HFFc6 (cell line): Measurements from ENCODE around the gene PTGDS. TPM values are rescaled to one million over a fixed set of nuclear protein-coding genes. Genes with fewer than 3 reads are reported as not detected.

Experiments used
- DNase-seq: peaks from one replicate; pipeline ENCODE4 v3.0.0-alpha.2; 2018
- H3K27ac Mint-ChIP-seq: 2 replicates; pipeline ENCODE4 v1.8.0; 2020; ENCODE audit warnings: mild to moderate bottlenecking, mixed read lengths
- H3K27me3 Mint-ChIP-seq: 2 replicates; pipeline ENCODE4 v1.8.0; 2021; ENCODE audit warnings: mild to moderate bottlenecking, moderate library complexity, mixed read lengths; ENCODE audit not compliant: insufficient read depth
- H3K36me3 Mint-ChIP-seq: 2 replicates; pipeline ENCODE4 v1.8.0; 2021; ENCODE audit warnings: low read depth, mixed read lengths
- H3K4me1 Mint-ChIP-seq: 2 replicates; pipeline ENCODE4 v1.8.0; 2020; ENCODE audit warnings: low read depth, mixed read lengths
- H3K4me3 Mint-ChIP-seq: 2 replicates; pipeline ENCODE4 v1.8.0; 2020; ENCODE audit warnings: mild to moderate bottlenecking, moderate library complexity, mixed read lengths
- H3K9me3 Mint-ChIP-seq: 2 replicates; pipeline ENCODE4 v1.8.0; 2020; ENCODE audit warnings: mild to moderate bottlenecking, mixed read lengths
- total RNA-seq, 6 experiments: library from RNA; stranded (reverse); fragmentation: NEBNext Ultra II Directional; extraction: Animal tissue kit (Norgen Biotek cat#: 25700); gene quantifications; 2 replicates in 1 of 6; 3 replicates in 5 of 6; pipeline ENCODE4 v1.2.3, GENCODE V29; 2021
- TF ChIP-seq, protein P1 (sequence below): fragments of 200-600 bp; sonication (generic); IDR thresholded peaks from 2 replicates; pipeline ENCODE4 v1.5.0; 2021; ENCODE audit warnings: antibody characterized with exemption, mild to moderate bottlenecking

The PTGDS gene
- total RNA-seq, 6 experiments from 2014 or later = not detected

DNA sequence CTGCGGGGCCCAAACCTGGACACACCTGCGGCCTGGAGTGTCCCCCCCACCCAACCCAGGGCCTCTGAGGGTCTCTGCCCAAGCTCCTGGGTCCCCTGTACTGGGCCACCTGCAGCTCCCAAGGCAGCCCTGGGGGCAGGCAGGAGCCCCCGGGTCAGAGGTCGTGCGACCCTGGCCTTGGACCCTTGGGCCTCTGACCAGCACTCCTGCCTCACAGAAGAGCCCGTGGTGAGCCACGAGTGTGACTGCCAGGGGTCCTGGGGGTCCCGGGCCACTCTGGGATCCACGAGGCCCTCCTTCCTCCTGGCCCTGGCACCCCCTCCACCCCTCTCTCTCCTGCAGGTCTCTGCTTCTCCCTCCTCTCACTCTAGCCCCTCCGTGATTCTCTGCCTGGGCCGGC lies 5.0 kb upstream of the PTGDS start:
- Mint-ChIP-seq H3K9me3 (no peaks in the 10 kb centered on the region), H3K27me3 (peaks cover 7% of the 10 kb centered on the region), H3K4me1 (no peaks in the 10 kb centered on the region), H3K27ac (no peak overlapping the region), H3K36me3 (no peaks in the 10 kb centered on the region), H3K4me3 (no peak overlapping the region)
- DNase-seq = no peak
- TF ChIP-seq, protein P1, sequence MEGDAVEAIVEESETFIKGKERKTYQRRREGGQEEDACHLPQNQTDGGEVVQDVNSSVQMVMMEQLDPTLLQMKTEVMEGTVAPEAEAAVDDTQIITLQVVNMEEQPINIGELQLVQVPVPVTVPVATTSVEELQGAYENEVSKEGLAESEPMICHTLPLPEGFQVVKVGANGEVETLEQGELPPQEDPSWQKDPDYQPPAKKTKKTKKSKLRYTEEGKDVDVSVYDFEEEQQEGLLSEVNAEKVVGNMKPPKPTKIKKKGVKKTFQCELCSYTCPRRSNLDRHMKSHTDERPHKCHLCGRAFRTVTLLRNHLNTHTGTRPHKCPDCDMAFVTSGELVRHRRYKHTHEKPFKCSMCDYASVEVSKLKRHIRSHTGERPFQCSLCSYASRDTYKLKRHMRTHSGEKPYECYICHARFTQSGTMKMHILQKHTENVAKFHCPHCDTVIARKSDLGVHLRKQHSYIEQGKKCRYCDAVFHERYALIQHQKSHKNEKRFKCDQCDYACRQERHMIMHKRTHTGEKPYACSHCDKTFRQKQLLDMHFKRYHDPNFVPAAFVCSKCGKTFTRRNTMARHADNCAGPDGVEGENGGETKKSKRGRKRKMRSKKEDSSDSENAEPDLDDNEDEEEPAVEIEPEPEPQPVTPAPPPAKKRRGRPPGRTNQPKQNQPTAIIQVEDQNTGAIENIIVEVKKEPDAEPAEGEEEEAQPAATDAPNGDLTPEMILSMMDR = no peak

DNA sequence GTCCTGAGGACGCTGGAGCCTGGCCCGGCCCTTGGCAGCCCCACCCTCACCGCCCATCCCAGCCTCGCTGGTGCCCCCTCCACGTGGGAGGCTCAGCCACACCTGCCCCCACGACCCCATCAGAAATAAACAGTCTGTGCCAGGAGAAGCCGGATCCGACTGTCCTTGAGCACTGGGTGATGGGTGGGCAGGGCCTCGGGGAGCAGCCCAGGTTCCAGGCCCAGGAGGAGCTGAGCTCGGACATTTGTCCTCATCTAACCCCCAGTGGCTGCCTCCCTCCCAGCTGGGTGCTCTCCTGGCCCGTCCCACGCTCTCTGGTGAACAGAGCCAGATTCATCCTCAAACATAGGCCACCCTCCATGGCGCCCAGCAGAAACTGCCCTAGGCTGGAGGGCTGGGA lies 4.6 kb upstream of the PTGDS start:
- Mint-ChIP-seq H3K27ac (no peak overlapping the region), H3K4me3 (no peak overlapping the region), H3K27me3 (peaks cover 7% of the 10 kb centered on the region), H3K9me3 (no peaks in the 10 kb centered on the region), H3K36me3 (no peaks in the 10 kb centered on the region), H3K4me1 (no peaks in the 10 kb centered on the region)
- TF ChIP-seq, protein P1 = no peak
- no peak for DNase-seq

DNA sequence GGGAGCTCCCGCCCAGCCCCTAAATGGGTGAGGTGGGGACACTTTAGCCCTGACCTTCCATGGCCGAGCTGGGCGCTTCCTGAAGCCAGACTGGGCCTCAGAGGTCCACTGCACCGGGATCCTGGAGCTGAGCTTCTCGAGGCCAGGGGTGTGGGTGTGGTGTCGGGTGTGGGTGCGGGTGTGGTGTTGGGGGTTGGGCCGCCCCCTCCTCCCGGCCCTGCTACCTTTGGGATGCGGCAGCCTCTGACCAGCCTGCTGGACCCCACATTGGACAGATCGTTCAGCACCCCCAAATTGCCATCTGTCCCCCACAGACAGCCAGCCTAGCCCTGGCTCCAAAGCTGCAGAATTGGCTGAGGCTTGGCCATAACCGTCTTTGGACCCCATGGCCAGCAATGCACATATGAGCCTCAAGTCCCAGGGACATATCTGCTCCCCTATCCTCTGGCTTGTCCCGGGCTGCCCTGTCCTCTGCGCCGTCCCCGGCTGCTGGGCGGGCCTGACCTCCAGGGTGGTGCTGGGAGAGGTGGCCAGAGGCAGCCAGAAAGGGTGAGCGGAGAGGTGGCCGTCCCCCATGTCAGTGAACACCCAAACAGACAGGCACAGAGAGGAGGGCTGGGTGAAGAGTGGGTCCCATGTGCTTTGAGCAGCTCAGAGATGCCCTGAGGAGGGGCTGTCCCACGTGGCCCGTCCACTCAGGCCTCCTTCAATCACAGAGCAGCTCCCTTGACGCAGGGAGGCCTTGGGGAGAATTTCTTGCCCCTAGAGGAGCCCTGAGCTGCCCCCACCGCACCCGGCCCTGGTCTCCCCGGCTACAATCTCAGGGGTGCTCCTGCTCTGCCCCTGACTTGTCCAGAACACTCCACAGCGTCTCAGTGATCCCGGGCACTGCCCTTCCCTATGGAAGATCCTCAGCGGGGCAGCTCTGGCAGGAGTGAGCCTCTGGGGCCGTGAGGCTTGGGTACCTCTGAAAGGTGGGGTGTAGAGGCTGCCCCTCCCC lies 3.4 kb upstream of the PTGDS start:
- Mint-ChIP-seq H3K36me3 (no peaks in the 10 kb centered on the region), H3K27ac (no peak overlapping the region), H3K9me3 (no peaks in the 10 kb centered on the region), H3K4me3 (no peak overlapping the region), H3K4me1 (no peaks in the 10 kb centered on the region), H3K27me3 (peaks cover 7% of the 10 kb centered on the region)
- no peak for DNase-seq
- TF ChIP-seq, protein P1 = no peak

DNA sequence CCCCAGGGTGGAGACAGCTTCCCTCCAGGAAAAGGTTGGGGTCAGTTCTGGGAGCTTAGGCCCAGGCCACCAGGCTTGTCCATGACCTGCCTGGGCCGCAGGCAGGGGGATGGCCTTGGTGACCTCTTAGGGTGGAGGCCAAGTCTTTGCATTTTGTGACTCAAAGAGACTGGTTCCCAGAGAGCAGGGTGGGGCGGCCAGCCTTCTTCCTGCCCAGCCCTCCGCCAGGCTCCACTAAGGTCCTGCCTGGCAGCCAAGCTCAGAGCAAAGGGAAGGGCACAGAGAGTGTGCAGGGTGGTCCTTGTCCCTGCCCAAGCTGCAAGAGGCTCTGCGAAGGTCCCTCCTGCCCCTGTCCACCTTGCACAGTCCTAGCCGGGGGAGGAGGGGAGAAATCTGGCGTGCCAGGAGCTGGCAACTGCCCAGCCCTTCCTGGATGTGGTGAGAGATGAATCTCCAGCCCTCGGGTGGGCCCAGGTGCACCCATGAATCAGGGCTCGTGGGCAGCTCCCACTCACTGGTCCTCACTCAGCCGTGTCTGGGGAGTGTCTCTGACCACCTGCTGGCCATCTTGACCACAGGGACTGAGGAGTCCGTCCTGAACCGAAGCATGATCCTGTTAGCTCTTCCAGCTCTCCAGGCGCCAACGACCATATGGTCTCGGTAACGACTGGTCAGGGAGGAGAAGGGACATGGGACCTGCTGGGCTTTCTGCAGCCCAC lies 2.3 kb upstream of the PTGDS start:
- TF ChIP-seq, protein P1 = no peak
- no peak overlapping the region for H3K4me3 Mint-ChIP-seq
- H3K9me3 Mint-ChIP-seq = no peaks in the 10 kb centered on the region
- H3K27ac Mint-ChIP-seq = no peak overlapping the region
- no peak for DNase-seq
- H3K27me3 Mint-ChIP-seq = peaks cover 7% of the 10 kb centered on the region
- H3K4me1 Mint-ChIP-seq = no peaks in the 10 kb centered on the region
- no peaks in the 10 kb centered on the region for H3K36me3 Mint-ChIP-seq

DNA sequence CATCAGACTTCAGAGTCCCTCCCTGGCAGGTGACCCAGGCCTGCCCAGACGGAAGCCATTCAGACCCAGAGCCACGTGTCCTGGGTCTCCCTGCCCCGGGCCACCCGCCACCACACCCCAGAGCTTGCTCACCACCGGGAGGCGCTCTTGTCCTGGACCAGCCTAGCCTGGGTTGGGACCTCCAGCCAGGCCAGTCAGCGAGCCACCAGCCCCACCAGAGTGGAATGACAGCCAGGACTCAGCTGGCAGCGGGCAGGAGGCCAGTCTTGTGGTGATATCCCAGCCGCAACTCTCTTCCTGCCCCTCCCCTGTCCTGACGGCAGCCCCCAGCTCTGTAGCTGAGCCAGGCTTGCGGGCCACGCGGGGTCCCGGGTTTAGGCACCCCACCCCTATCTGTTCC lies 1.7 kb upstream of the PTGDS start:
- no peak overlapping the region for H3K27ac Mint-ChIP-seq
- DNase-seq = no peak
- no peaks in the 10 kb centered on the region for H3K9me3 Mint-ChIP-seq
- H3K27me3 Mint-ChIP-seq = peaks cover 6% of the 10 kb centered on the region
- TF ChIP-seq, protein P1 = peak; percentile 57
- no peaks in the 10 kb centered on the region for H3K36me3 Mint-ChIP-seq
- H3K4me3 Mint-ChIP-seq = no peak overlapping the region
- no peaks in the 10 kb centered on the region for H3K4me1 Mint-ChIP-seq
